HepG2 (cell line): Measurements from ENCODE around the gene KSR1. TPM values are rescaled to one million over a fixed set of nuclear protein-coding genes. Genes with fewer than 3 reads are reported as not detected.

Experiments used
- ATAC-seq: fragments of 200-7000 bp; cut with Tn5 transposase; 3 replicates; pipeline ENCODE4 v1.9.1; 2020; ENCODE audit warnings: mild to moderate bottlenecking, moderate library complexity
- BruUV-seq: library from RNA; stranded (reverse); fragments of 400-500 nt; replicated peaks from 2 replicates; lab custom pipeline; 2021; lab: Mats Ljungman, UMichigan
- CTCF ChIA-PET: fragments of 300-600 bp; formaldehyde crosslinking; extraction: SDS; loops from one replicate; lab custom pipeline; 2021; ENCODE audit warnings: low total read pairs, inconsistent platforms, low intra/inter-chr PET ratio; lab: Yijun Ruan, JAX
- POLR2A ChIA-PET: fragments of 350-600 bp; sonication (Branson Sonifier 250); formaldehyde crosslinking; loops from one replicate; lab custom pipeline; 2020; ENCODE audit warnings: antibody characterized with exemption, inconsistent platforms; lab: Yijun Ruan, JAX
- DNase-seq: peaks from one replicate; pipeline ENCODE4 v3.0.0-alpha.2; 2015; ENCODE audit warnings: low spot score
- FAIRE-seq: peaks from 3 replicates; lab custom pipeline; 2011; peaks lifted over from hg19 to GRCh38; lab: Jason Lieb, UNC
- H2AFZ ChIP-seq: one replicate; pipeline ENCODE4 v1.6.1; 2011; ENCODE audit warnings: low read length, inconsistent platforms
- H3K27ac ChIP-seq: fragments of 300-600 bp; 3 replicates; pipeline ENCODE4 v1.8.0; 2011; ENCODE audit warnings: mixed run types, mild to moderate bottlenecking, mixed read lengths, low read length, inconsistent platforms; ENCODE audit not compliant: insufficient read depth; ENCODE audit errors: extremely low read length
- H3K27me3 ChIP-seq, 2 experiments: fragments of 200-600 bp in 1 of 2; 2 replicates in 1 of 2; 3 replicates in 1 of 2; pipeline versions ENCODE4 v1.6.0 to v1.8.0; 2011; ENCODE audit warnings: low read length in 2 of 2, mild to moderate bottlenecking in 2 of 2, moderate library complexity in 2 of 2, inconsistent platforms in 1 of 2; ENCODE audit not compliant: insufficient read depth in 2 of 2, control insufficient read depth in 1 of 2
- H3K36me3 ChIP-seq, 2 experiments: fragments of 200-600 bp in 1 of 2; replicated peaks in 1 of 2; 2 replicates in 1 of 2; 3 replicates in 1 of 2; pipeline versions ENCODE4 v1.5.1 to v1.8.0; 2011; ENCODE audit warnings: low read length in 2 of 2, inconsistent platforms in 1 of 2; ENCODE audit not compliant: insufficient read depth in 2 of 2, control insufficient read depth in 1 of 2
- H3K4me1 ChIP-seq: 2 replicates; pipeline ENCODE4 v1.5.1; 2012; ENCODE audit warnings: low read length, inconsistent platforms; ENCODE audit not compliant: insufficient read depth
- H3K4me2 ChIP-seq: 2 replicates; pipeline ENCODE4 v1.6.0; 2011; ENCODE audit warnings: low read depth, low read length, inconsistent platforms
- H3K4me3 ChIP-seq, 3 experiments: fragments of 200-600 bp in 1 of 3; sonication (generic), shearing (Covaris generic) in 1 of 3; replicated peaks in 1 of 3; 2 replicates each; pipeline ENCODE4 v1.5.1; 2011 to 2016; ENCODE audit warnings: low read length in 3 of 3, inconsistent platforms in 2 of 3, low read depth in 2 of 3, mild to moderate bottlenecking in 2 of 3, control low read depth in 1 of 3, mixed read lengths in 1 of 3; ENCODE audit not compliant: insufficient read depth in 1 of 3
- H3K79me2 ChIP-seq: one replicate; pipeline ENCODE4 v1.6.1; 2011; ENCODE audit warnings: low read length, inconsistent platforms; ENCODE audit not compliant: insufficient read depth
- H3K9ac ChIP-seq: 2 replicates; pipeline ENCODE4 v1.6.0; 2011; ENCODE audit warnings: mild to moderate bottlenecking, low read depth, low read length, inconsistent platforms; ENCODE audit not compliant: insufficient read depth
- H3K9me3 ChIP-seq: 2 replicates; pipeline ENCODE4 v1.5.1; 2012; ENCODE audit warnings: mild to moderate bottlenecking, low read length
- H4K20me1 ChIP-seq: 2 replicates; pipeline ENCODE4 v1.6.0; 2011; ENCODE audit warnings: inconsistent platforms, mild to moderate bottlenecking, low read length, moderate library complexity; ENCODE audit not compliant: insufficient read depth
- ATAD3A ChIP-seq: sonication (generic); formaldehyde crosslinking; IDR thresholded peaks from 2 replicates; pipeline ENCODE4 v1.4.0; 2020; ENCODE audit warnings: missing genetic modification reagents
- BCL3 ChIP-seq: sonication (generic); formaldehyde crosslinking; IDR thresholded peaks from 2 replicates; pipeline ENCODE4 v1.5.1; 2020; ENCODE audit warnings: mild to moderate bottlenecking, missing genetic modification reagents, moderate library complexity
- HOMEZ ChIP-seq: IDR thresholded peaks from 2 replicates; pipeline ENCODE4 v1.6.1; 2016; ENCODE audit warnings: low read depth
- KDM5B ChIP-seq: sonication (generic); formaldehyde crosslinking; IDR thresholded peaks from 2 replicates; pipeline ENCODE4 v1.4.0; 2020; ENCODE audit warnings: missing genetic modification reagents, mild to moderate bottlenecking, borderline replicate concordance
- MEIS2 ChIP-seq: sonication (generic); formaldehyde crosslinking; IDR thresholded peaks from 2 replicates; pipeline ENCODE4 v1.9.0; 2021; ENCODE audit warnings: mild to moderate bottlenecking, missing genetic modification reagents
- PCBP2 ChIP-seq: fragments of 200-400 bp; formaldehyde crosslinking; optimal IDR thresholded peaks from 2 replicates; pipeline ENCODE3; 2018; ENCODE audit warnings: low read length, low read depth; ENCODE audit not compliant: poor library complexity, severe bottlenecking
- ZNF326 ChIP-seq: sonication (generic); formaldehyde crosslinking; IDR thresholded peaks from 2 replicates; pipeline ENCODE4 v1.4.0; 2020; ENCODE audit warnings: missing genetic modification reagents, borderline replicate concordance
- ZNF333 ChIP-seq: sonication (generic); formaldehyde crosslinking; IDR thresholded peaks from 2 replicates; pipeline ENCODE4 v1.4.0; 2020; ENCODE audit warnings: mild to moderate bottlenecking, missing genetic modification reagents, borderline replicate concordance
- ZNF580 ChIP-seq: IDR thresholded peaks from 2 replicates; pipeline ENCODE4 v1.6.1; 2016; ENCODE audit warnings: low read depth, borderline replicate concordance
- ZSCAN25 ChIP-seq: sonication (generic); formaldehyde crosslinking; IDR thresholded peaks from 2 replicates; pipeline ENCODE4 v1.8.0; 2022; ENCODE audit warnings: mild to moderate bottlenecking, missing genetic modification reagents
- WGBS: methylation state at CpG from one replicate; pipeline ENCODE4 v1.1.6; 2017; ENCODE audit warnings: low lambda C conversion rate; 5-methylcytosine and 5-hydroxymethylcytosine counted together
- in situ Hi-C: cut with HindIII; loops from 2 replicates; pipeline ENCODE4 v1.10.0; 2017; ENCODE audit warnings: low pct_unique_long_range_greater_than_20kb; ENCODE audit not compliant: extremely low pct_ligation_motif_present
- intact Hi-C: fragments of 100-400 bp; cut with micrococcal nuclease; formaldehyde crosslinking; loops from one replicate; pipeline ENCODE4 v1.10.0; 2022; ENCODE audit not compliant: unreplicated experiment
- polyA plus RNA-seq, 8 experiments: library from polyadenylated mRNA; depleted of rRNA in 3 of 8; stranded (reverse) in 7 of 8; unstranded in 1 of 8; fragments of >200 nt; fragmentation: Illumina TruSeq in 4 of 8; extraction: Trizol in 4 of 8; gene quantifications; 2 replicates each; pipeline versions ENCODE4 v1.2.1 to v1.2.3, GENCODE V29; 2011 to 2016; ENCODE audit warnings: low read depth in 4 of 8, missing spikeins in 1 of 8, mixed read lengths in 1 of 8; ENCODE audit not compliant: insufficient read depth in 1 of 8
- total RNA-seq, 5 experiments: library from RNA; depleted of rRNA; stranded (reverse); fragments of >200 nt; fragmentation: Illumina TruSeq; extraction: Trizol; gene quantifications; 2 replicates each; pipeline ENCODE4 v1.2.3, GENCODE V29; 2016; ENCODE audit warnings: low read depth in 1 of 5

The KSR1 gene
- total and polyA plus RNA-seq, 2 of the 13 experiments (the other 11 are each of a cell fraction or from before 2014, with no cell fraction given), result 10.1 to 16.6 TPM

GRCh38 chr17:27428781-27429505, 27.3 kb upstream of the KSR1 start:
- WGBS, result 63% methylated on average over 4 of the region's 9 CpGs
- H2AFZ ChIP-seq, result no peak overlapping the region
- H4K20me1 ChIP-seq, result no peaks in the 10 kb centered on the region
- FAIRE-seq (no peak), DNase-seq (no peak), ATAC-seq (no peak)
- no peaks in the 10 kb centered on the region for H3K9me3 ChIP-seq
- no TSS peak for BruUV-seq
- no peak overlapping the region for H3K4me3 ChIP-seq
- peaks cover 0 to 8% of the 10 kb centered on the region in 2 experiments; a peak in 1 of 5 replicates for H3K27me3 ChIP-seq
- no peaks in the 10 kb centered on the region for H3K4me1 ChIP-seq
- H3K27ac ChIP-seq, result no peak overlapping the region
- no peaks in the 10 kb centered on the region for H3K79me2 ChIP-seq
- no peak overlapping the region for H3K4me2 ChIP-seq
- in situ Hi-C loops (no loop called here), intact Hi-C loops (no loop called here)
- ChIA-PET POLR2A (no interaction called here), CTCF (no interaction called here)
- no peak overlapping the region for H3K9ac ChIP-seq
- no peaks in the 10 kb centered on the region for H3K36me3 ChIP-seq
- TF ChIP-seq ZSCAN25 (CRISPR knock-in tag) (no peak), KDM5B (no peak), ZNF326 (CRISPR knock-in tag) (no peak), MEIS2 (no peak)
- TF ChIP-seq, all 625 proteins: peak for 0

- no peak for FAIRE-seq
Observed at GRCh38 chr17:27429666-27430382, 26.4 kb upstream of the KSR1 start.

More at GRCh38 chr17:27429666-27430382, 26.4 kb upstream of the KSR1 start:
- no peak overlapping the region for H3K9ac ChIP-seq
- ChIA-PET CTCF (interaction anchor here (0.7 to 1.8 kb wide), 2 partner anchors 185 to 194 kb away, joined by 4 read pairs; no protein-coding TSS in a partner anchor), POLR2A (no interaction called here)
- H4K20me1 ChIP-seq, result no peaks in the 10 kb centered on the region
- no peak overlapping the region for H2AFZ ChIP-seq
- H3K36me3 ChIP-seq, result no peaks in the 10 kb centered on the region
- no peaks in the 10 kb centered on the region for H3K79me2 ChIP-seq
- TF ChIP-seq ZNF580 (no peak), ATAD3A (CRISPR knock-in tag) (no peak), HOMEZ (CRISPR knock-in tag) (no peak), BCL3 (CRISPR knock-in tag) (no peak), ZNF333 (CRISPR knock-in tag) (no peak), PCBP2 (no peak)
- in situ Hi-C loops, result no loop called here
- intact Hi-C loops, result no loop called here
- no peaks in the 10 kb centered on the region for H3K4me1 ChIP-seq
- no TSS peak for BruUV-seq
- peaks cover 0 to under 1% of the 10 kb centered on the region in 2 experiments; a peak in 1 of 5 replicates for H3K27me3 ChIP-seq
- H3K9me3 ChIP-seq, result no peaks in the 10 kb centered on the region
- no peak overlapping the region for H3K27ac ChIP-seq
- no peak overlapping the region for H3K4me3 ChIP-seq
- no peak overlapping the region for H3K4me2 ChIP-seq
- DNase-seq, result no peak
- 30% methylated on average over 2 of the region's 21 CpGs for WGBS
- no peak for ATAC-seq
